NCI-H1048 (cell line): ENCODE measurements around the gene PKHD1.

Source experiments
- DNase-seq: peaks from one replicate; lab custom pipeline; 2025; lab: John Stamatoyannopoulos, UW

Gene PKHD1, protein sequence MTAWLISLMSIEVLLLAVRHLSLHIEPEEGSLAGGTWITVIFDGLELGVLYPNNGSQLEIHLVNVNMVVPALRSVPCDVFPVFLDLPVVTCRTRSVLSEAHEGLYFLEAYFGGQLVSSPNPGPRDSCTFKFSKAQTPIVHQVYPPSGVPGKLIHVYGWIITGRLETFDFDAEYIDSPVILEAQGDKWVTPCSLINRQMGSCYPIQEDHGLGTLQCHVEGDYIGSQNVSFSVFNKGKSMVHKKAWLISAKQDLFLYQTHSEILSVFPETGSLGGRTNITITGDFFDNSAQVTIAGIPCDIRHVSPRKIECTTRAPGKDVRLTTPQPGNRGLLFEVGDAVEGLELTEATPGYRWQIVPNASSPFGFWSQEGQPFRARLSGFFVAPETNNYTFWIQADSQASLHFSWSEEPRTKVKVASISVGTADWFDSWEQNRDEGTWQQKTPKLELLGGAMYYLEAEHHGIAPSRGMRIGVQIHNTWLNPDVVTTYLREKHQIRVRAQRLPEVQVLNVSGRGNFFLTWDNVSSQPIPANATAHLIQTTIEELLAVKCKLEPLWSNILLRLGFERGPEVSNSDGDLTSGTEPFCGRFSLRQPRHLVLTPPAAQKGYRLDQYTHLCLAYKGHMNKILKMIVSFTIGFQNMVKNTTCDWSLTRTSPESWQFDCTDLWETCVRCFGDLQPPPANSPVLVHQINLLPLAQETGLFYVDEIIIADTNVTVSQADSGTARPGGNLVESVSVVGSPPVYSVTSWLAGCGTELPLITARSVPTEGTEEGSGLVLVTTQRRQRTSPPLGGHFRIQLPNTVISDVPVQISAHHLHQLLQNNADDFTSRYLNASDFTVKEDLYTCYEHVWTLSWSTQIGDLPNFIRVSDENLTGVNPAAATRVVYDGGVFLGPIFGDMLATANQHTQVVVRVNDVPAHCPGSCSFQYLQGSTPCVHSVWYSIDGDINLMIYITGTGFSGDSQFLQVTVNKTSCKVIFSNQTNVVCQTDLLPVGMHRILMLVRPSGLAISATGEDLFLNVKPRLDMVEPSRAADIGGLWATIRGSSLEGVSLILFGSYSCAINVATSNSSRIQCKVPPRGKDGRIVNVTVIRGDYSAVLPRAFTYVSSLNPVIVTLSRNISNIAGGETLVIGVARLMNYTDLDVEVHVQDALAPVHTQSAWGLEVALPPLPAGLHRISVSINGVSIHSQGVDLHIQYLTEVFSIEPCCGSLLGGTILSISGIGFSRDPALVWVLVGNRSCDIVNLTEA (N-terminal part only)

GRCh38 chr6:52087498-52087999 is at the start of gene PKHD1:
Gene PKHD1, minus strand, starts transcription at chr6:52087613. Its CDS starts 2,680 bp downstream, at chr6:52084933.
- no peak for DNase-seq

- no peak for DNase-seq
These were observed 49.6 kb upstream of the PKHD1 start for GRCh38 chr6:52136934-52137467.

GRCh38 chr6:52136055-52136454 is 48.6 kb upstream of the PKHD1 start:
- DNase-seq = no peak

DNA sequence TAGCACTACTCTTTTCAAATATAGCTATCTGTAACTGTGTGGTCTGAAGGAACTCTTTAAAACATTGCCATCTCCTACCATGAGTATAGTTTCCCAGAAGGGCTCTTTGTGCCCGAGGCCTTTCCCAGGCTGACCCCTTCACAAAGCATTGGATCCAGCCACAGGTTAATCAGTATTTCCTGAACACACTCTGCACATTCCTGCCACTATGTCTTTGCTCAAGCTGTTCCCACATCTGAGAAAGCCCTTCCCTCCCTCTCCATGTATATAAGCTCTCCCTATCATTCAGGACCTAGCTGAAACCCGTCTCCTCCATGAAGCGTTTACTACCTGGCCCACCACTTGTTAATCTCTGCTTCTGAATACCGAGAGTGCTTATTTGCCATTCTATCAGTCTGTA is 47.8 kb upstream of the PKHD1 start:
- DNase-seq = no peak

DNA sequence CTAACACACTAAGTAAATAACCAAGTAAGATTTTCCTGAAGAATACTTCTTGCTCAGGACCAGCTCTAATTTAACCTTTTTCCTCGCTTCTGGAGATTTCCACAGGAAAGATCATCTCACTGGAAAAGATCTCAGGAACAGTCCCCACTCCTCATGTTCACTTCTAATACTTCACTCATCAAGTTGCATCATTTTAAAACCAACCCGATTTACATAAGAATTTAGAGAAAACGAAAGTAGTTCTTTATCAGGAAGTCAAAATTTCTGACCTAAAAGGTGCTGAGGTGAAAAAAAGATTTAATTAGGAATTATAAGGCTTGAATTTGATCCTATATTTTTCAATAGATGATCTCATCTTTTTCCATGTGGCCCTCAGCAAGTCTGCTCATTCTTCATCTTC is 46.6 kb upstream of the PKHD1 start:
- DNase-seq = no peak

DNA sequence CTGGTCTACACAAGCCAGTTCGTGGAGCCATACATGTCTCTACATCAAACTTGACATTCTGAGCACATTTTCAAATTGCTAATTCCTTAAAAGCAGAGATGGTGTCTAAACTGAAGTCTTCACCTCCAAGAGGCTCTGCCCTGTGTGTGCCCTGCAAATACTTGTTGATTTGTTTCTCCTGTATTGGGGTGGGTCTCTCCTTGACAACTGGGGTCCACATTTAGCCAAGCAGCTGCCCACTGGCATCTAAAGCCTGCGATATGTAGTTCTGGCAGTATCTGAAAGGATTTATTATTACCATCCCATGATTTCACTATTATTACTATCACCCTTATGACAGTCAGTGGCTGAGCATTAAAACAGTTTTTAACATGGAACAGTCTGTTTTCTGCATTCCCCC is 45.9 kb upstream of the PKHD1 start:
- no peak for DNase-seq

GRCh38 chr6:52132292-52132691 is 44.9 kb upstream of the PKHD1 start:
- no peak for DNase-seq

DNA sequence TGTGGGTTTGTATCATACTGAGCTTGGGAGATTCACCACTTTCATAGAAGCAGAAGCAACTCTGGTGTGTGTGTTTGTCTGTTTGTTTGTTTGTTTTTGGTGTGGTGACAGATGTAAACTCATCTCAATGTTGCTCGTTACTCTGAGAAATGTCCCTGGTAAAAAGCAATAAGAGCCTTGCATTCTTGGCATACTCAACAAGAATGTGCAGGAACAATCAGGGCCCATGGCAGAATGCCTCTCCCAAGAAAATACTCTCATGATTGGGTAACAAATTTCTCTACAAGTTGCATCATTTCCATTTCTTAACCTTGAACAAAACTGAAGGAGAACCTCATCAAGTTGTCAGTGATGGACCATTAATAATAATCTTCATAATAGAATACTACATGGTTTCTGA is 43.0 kb upstream of the PKHD1 start:
- no peak for DNase-seq

GRCh38 chr6:52127957-52128356 is 40.5 kb upstream of the PKHD1 start:
- DNase-seq = no peak

GRCh38 chr6:52126231-52126630 is 38.8 kb upstream of the PKHD1 start:
- no peak for DNase-seq

- DNase-seq = no peak
These were observed 38.2 kb upstream of the PKHD1 start for GRCh38 chr6:52125572-52125971.

- no peak for DNase-seq
These were observed 37.7 kb upstream of the PKHD1 start for GRCh38 chr6:52125139-52125538.

- DNase-seq = no peak
These were observed 37.0 kb upstream of the PKHD1 start for GRCh38 chr6:52124126-52125121.

GRCh38 chr6:52123251-52123650 is 35.8 kb upstream of the PKHD1 start:
- no peak for DNase-seq

- DNase-seq = no peak
These were observed 29.9 kb upstream of the PKHD1 start for GRCh38 chr6:52117352-52117751.

DNA sequence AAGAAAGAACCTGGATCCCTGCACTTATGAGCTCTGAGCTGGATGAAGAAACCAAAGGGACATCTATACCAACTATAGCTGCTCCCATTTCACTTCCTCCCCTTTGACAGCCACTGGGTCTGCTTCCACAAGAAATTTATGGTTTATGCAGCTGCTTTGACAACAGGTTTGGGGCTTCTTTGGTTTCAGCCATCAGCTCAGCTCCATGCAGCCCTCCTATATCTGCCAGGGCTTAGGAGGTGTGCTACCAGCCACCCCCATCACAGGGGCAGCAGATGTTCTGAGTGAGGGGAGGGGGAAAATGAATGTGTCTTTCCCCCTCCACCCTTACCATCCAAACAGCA is 29.2 kb upstream of the PKHD1 start:
- no peak for DNase-seq

DNA sequence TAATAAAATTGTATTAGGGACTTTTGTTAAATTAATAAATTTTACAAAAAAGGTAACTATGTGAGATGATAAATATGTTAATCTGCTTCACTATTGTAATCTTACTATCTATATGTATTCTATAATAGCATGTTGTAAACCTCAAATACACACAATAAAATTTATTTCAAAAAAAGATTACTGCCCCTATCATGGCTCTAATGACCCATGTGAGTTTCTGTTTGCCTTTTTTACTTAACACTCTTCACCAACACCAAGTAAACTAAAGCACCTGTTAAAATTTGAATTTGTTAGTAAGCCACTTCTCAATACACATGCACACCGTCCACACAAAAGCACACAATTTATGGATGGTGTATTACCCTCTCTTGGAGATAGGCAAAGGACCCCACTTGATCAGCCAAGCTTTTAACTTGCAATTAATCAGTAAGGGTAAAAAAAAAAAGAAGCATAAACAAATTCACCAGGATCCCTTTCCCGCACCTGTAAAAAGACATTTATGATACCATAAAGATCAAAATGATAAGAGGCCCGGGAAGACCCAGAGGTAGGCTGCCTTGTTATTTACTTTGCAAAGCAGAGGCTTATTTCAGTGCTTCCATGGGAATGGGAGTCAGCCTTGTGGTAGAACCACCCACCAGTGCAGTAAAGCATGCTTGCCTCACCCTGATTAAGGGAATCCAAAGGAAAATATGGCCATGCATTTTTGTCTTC is 28.6 kb upstream of the PKHD1 start:
- no peak for DNase-seq

DNA sequence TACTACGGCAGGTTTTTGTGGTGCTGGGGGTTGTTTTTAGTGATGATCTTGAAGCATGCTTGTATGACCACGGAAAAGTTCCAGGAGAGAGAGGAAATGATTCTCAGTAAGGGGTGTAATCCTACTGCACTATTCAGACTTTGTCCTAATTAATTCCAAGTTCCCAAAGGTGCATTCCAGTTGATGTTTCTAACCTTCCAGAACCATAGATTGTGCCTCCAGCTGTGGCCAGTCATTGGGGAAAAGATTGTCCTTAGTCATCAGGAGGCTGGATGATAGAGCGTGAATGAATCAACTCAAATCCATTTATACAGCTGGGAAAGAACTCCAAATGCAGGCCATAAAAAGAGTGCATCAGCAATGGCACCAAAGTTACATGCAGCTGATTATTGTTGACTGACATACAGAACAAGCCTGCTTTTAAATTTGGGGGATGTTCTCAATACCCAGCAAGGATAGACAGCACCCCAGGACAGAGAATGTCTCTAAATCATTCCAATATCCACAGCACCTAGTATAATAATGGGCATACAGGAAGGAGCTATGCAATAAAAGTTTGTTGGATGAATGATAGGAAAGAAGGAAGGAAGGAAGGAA is 27.8 kb upstream of the PKHD1 start:
- no peak for DNase-seq

GRCh38 chr6:52109171-52109571 is 21.8 kb upstream of the PKHD1 start:
- DNase-seq = no peak

- no peak for DNase-seq
These were observed 20.7 kb upstream of the PKHD1 start for GRCh38 chr6:52108128-52108527.
